IMR-90 (cell line): ENCODE data around the gene ZP3. TPM values are rescaled to one million over a fixed set of nuclear protein-coding genes. Genes with fewer than 3 reads are reported as not detected.
"Not testable (repeated sequence)": the region's sequence is repeated elsewhere in the genome, so short reads cannot be mapped to it uniquely, and the experiment has no call there.

ENCODE experiments used
- ATAC-seq: fragments of 200-7000 bp; cut with Tn5 transposase; 2 replicates; pipeline ENCODE4 v1.9.1; 2020; ENCODE audit warnings: low read depth, mild to moderate bottlenecking, moderate library complexity
- BruUV-seq: library from RNA; stranded (reverse); fragments of 400-500 nt; replicated peaks from 2 replicates; lab custom pipeline; 2021; lab: Mats Ljungman, UMichigan
- CTCF ChIA-PET: fragments of 300-600 bp; formaldehyde crosslinking; extraction: SDS; loops from one replicate; lab custom pipeline; 2021; ENCODE audit warnings: antibody characterized with exemption; lab: Yijun Ruan, JAX
- POLR2A ChIA-PET: fragments of 300-600 bp; sonication (Branson Sonifier 250); formaldehyde crosslinking; loops from one replicate; lab custom pipeline; 2022; ENCODE audit warnings: antibody characterized with exemption; ENCODE audit not compliant: unreplicated experiment; lab: Charles Lee
- DNase-seq: peaks from one replicate; pipeline ENCODE4 v3.0.0; 2013
- H2AFZ ChIP-seq: replicated peaks from 2 replicates; pipeline ENCODE3; 2013; ENCODE audit warnings: low read length, mild to moderate bottlenecking; ENCODE audit not compliant: poor library complexity
- H2AK5ac ChIP-seq: 2 replicates; pipeline ENCODE4 v1.6.1; 2013; ENCODE audit warnings: low read depth, low read length, inconsistent platforms
- H2AK9ac ChIP-seq: replicated peaks from 2 replicates; pipeline ENCODE3; 2013; ENCODE audit warnings: mild to moderate bottlenecking, low read depth, low read length, moderate library complexity; ENCODE audit not compliant: poor library complexity
- H2BK120ac ChIP-seq: 2 replicates; pipeline ENCODE4 v1.6.1; 2013; ENCODE audit warnings: low read depth, low read length, inconsistent platforms
- H2BK15ac ChIP-seq: 3 replicates; pipeline ENCODE4 v1.6.1; 2013; ENCODE audit warnings: low read depth, low read length, inconsistent platforms
- H2BK20ac ChIP-seq: 2 replicates; pipeline ENCODE4 v1.6.1; 2013; ENCODE audit warnings: low read depth, mild to moderate bottlenecking, inconsistent platforms, low read length, moderate library complexity
- H2BK5ac ChIP-seq: 2 replicates; pipeline ENCODE4 v1.6.1; 2013; ENCODE audit warnings: mild to moderate bottlenecking, low read depth, low read length, inconsistent platforms; ENCODE audit not compliant: poor library complexity, severe bottlenecking
- H3K14ac ChIP-seq: replicated peaks from 2 replicates; pipeline ENCODE4 v1.6.1; 2013; ENCODE audit warnings: low read depth, low read length, inconsistent platforms
- H3K18ac ChIP-seq: 2 replicates; pipeline ENCODE4 v1.6.1; 2013; ENCODE audit warnings: low read depth, low read length, control low read depth
- H3K23ac ChIP-seq: 2 replicates; pipeline ENCODE4 v1.6.1; 2013; ENCODE audit warnings: low read depth, low read length, inconsistent platforms
- H3K27ac ChIP-seq: 2 replicates; pipeline ENCODE4 v1.5.1; 2013; ENCODE audit warnings: mild to moderate bottlenecking, control low read depth, low read length; ENCODE audit not compliant: insufficient read depth
- H3K27me3 ChIP-seq: 2 replicates; pipeline ENCODE4 v1.6.1; 2013; ENCODE audit warnings: low read length; ENCODE audit not compliant: control insufficient read depth, insufficient read depth
- H3K36me3 ChIP-seq: 2 replicates; pipeline ENCODE4 v1.6.1; 2013; ENCODE audit warnings: low read length, mixed read lengths; ENCODE audit not compliant: control insufficient read depth, insufficient read depth
- H3K4ac ChIP-seq: 2 replicates; pipeline ENCODE4 v1.6.1; 2013; ENCODE audit warnings: low read depth, low read length, inconsistent platforms
- H3K4me1 ChIP-seq: 2 replicates; pipeline ENCODE4 v1.6.1; 2013; ENCODE audit warnings: low read length, mixed read lengths; ENCODE audit not compliant: control insufficient read depth, insufficient read depth
- H3K4me2 ChIP-seq: 2 replicates; pipeline ENCODE4 v1.6.1; 2013; ENCODE audit warnings: low read depth, mild to moderate bottlenecking, control low read depth, low read length, moderate library complexity
- H3K4me3 ChIP-seq: 2 replicates; pipeline ENCODE4 v1.5.1; 2013; ENCODE audit warnings: low read depth, mild to moderate bottlenecking, control low read depth, low read length, moderate library complexity; ENCODE audit not compliant: insufficient read depth
- H3K56ac ChIP-seq: 2 replicates; pipeline ENCODE4 v1.6.1; 2013; ENCODE audit warnings: low read length, inconsistent platforms; ENCODE audit not compliant: insufficient read depth; ENCODE audit errors: extremely low read depth
- H3K79me1 ChIP-seq, 2 experiments: 2 replicates each; pipeline ENCODE4 v1.6.1; 2013; ENCODE audit warnings: low read length in 2 of 2, inconsistent platforms in 1 of 2, low read depth in 1 of 2
- H3K9ac ChIP-seq: 2 replicates; pipeline ENCODE4 v1.6.1; 2013; ENCODE audit warnings: low read depth, low read length, control low read depth
- H3K9me1 ChIP-seq: 2 replicates; pipeline ENCODE4 v1.6.1; 2013; ENCODE audit warnings: low read length, inconsistent platforms; ENCODE audit not compliant: insufficient read depth
- H3K9me3 ChIP-seq: 2 replicates; pipeline ENCODE4 v1.6.1; 2013; ENCODE audit warnings: low read length; ENCODE audit not compliant: control insufficient read depth, insufficient read depth
- H4K20me1 ChIP-seq: 2 replicates; pipeline ENCODE4 v1.6.1; 2013; ENCODE audit warnings: low read length, inconsistent platforms; ENCODE audit not compliant: insufficient read depth
- H4K5ac ChIP-seq: 2 replicates; pipeline ENCODE4 v1.6.1; 2013; ENCODE audit warnings: mild to moderate bottlenecking, low read depth, low read length, control low read depth
- H4K8ac ChIP-seq, 2 experiments: 2 replicates each; pipeline ENCODE4 v1.6.1; 2013; ENCODE audit warnings: low read depth in 2 of 2, low read length in 2 of 2, control low read depth in 1 of 2, inconsistent platforms in 1 of 2
- H4K91ac ChIP-seq: 2 replicates; pipeline ENCODE4 v1.6.1; 2013; ENCODE audit warnings: low read depth, low read length, inconsistent platforms; ENCODE audit not compliant: insufficient read depth
- WGBS, 2 experiments: methylation state at CpG; one replicate each; pipeline versions ENCODE4 v1.1.5 to v1.1.7; 2013; ENCODE audit warnings: missing lambda C conversion rate in 2 of 2; ENCODE audit not compliant: insufficient read length in 1 of 2; ENCODE audit errors: extremely low coverage in 2 of 2; 5-methylcytosine and 5-hydroxymethylcytosine counted together
- dilution Hi-C: fragments of 300-500 bp; cut with HindIII; formaldehyde crosslinking; loops from one replicate; pipeline ENCODE4 v1.14.3; 2018; ENCODE audit warnings: low sequenced_read_pairs; ENCODE audit not compliant: unreplicated experiment
- in situ Hi-C: fragments of 300-500 bp; cut with MboI; formaldehyde crosslinking; loops from 3 replicates; pipeline ENCODE4 v1.14.3; 2019; ENCODE audit warnings: low sequenced_read_pairs, inconsistent platforms, mixed read lengths
- intact Hi-C: fragments of 100-400 bp; cut with micrococcal nuclease; formaldehyde crosslinking; loops from 2 replicates; pipeline ENCODE4 v1.10.0; 2022
- polyA plus RNA-seq, 3 experiments: library from polyadenylated mRNA; depleted of rRNA; stranded (reverse); fragments of >200 nt; gene quantifications; 2 replicates each; pipeline ENCODE4 v1.2.3, GENCODE V29; 2012; ENCODE audit warnings: low replicate concordance in 1 of 3
- total RNA-seq: library from RNA; depleted of rRNA; stranded (reverse); fragments of >200 nt; gene quantifications from 2 replicates; pipeline ENCODE4 v1.2.3, GENCODE V29; 2012

The ZP3 gene
- total and polyA plus RNA-seq, 2 of the 4 experiments (the other 2 are of a cell fraction), result 0.54 to 0.67 TPM

DNA sequence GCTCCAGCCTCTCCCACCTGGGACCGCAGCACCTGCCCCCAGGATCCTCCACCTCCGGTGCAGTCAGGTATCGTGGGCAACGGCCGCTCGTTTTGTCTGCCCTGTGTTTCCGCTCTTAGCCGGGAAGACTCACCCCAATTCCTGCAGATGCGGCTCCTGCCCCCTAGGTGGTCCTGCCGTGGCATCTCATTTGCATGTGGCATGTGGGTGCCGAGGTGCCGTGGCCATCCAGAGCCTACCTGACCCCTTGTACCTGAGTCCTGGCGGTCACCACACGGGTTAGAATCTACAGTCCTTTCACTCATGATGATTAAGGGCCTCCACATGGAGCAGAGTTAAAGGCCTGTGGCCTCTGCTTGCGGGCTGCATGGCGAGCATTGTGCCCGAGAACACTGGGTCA is 58.3 kb downstream of the ZP3 start:
- H2AFZ ChIP-seq, H2AK9ac ChIP-seq, H3K4me1 ChIP-seq, H3K9ac ChIP-seq, dilution Hi-C loops, H2AK5ac ChIP-seq, H3K79me1 ChIP-seq, in situ Hi-C loops, H3K9me1 ChIP-seq, H3K27me3 ChIP-seq, H3K9me3 ChIP-seq, DNase-seq, ATAC-seq, POLR2A ChIA-PET, H4K20me1 ChIP-seq, H3K4me2 ChIP-seq, H2BK15ac ChIP-seq, H3K23ac ChIP-seq, H4K5ac ChIP-seq, H3K18ac ChIP-seq, H4K91ac ChIP-seq, H3K4me3 ChIP-seq, intact Hi-C loops, H3K4ac ChIP-seq, H3K36me3 ChIP-seq, H3K27ac ChIP-seq, H2BK5ac ChIP-seq, H2BK20ac ChIP-seq, H2BK120ac ChIP-seq, H3K56ac ChIP-seq, BruUV-seq, H4K8ac ChIP-seq, H3K14ac ChIP-seq: not testable (repeated sequence)
- no CpG with 5 or more reads among the region's 17 CpGs for WGBS, 2 experiments
- CTCF ChIA-PET, result interaction anchor here (0.6 kb wide), 1 partner anchor 251 kb away, joined by 4 read pairs; no protein-coding TSS in a partner anchor

DNA sequence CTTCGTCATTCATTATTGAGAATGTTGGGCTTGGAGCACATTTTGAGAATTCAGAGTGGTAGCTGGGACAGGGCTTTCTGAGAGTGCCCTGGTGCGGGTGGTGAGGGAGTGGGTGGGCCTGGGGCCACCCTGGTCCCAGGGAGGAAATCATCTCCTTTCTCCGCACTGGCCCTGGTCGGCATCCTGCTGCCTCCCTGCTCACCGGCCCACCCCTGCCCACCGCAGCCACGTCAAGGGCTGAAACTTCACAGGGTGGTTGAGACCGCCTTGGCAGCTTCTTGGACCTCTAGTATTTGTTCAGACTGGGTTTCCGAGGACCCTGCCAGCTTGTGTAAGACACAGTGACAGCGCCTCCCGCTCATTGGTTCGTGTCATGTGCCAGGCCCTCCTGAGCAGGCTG is 59.7 kb downstream of the ZP3 start:
- no CpG with 5 or more reads among the region's 12 CpGs for WGBS, 2 experiments
- DNase-seq, H3K9ac ChIP-seq, H3K14ac ChIP-seq, H3K27me3 ChIP-seq, H3K27ac ChIP-seq, H2BK120ac ChIP-seq, dilution Hi-C loops, H3K18ac ChIP-seq, H3K4me2 ChIP-seq, H2AK5ac ChIP-seq, H4K5ac ChIP-seq, H4K20me1 ChIP-seq, H3K4me1 ChIP-seq, H2BK20ac ChIP-seq, CTCF ChIA-PET, H3K9me3 ChIP-seq, POLR2A ChIA-PET, H3K56ac ChIP-seq, ATAC-seq, in situ Hi-C loops, H3K23ac ChIP-seq, H4K91ac ChIP-seq, H3K4me3 ChIP-seq, H3K4ac ChIP-seq, H3K79me1 ChIP-seq, H2BK5ac ChIP-seq, H3K9me1 ChIP-seq, H3K36me3 ChIP-seq, H2AFZ ChIP-seq, intact Hi-C loops, BruUV-seq, H2AK9ac ChIP-seq, H4K8ac ChIP-seq, H2BK15ac ChIP-seq: not testable (repeated sequence)
